ENCODE measurements around the gene GULP1.

GRCh38 chr2:188443207-188443606, 151.5 kb downstream of the GULP1 start:
- TF ChIP-seq CTCF (IDR thresholded peaks at IDR 0.05) (no peak), POLR2A (IDR thresholded peaks at IDR 0.05) (no peak), POLR2AphosphoS5 (IDR thresholded peaks at IDR 0.05; ENCODE audit: insufficient read depth in 1 of 2, low read depth in 1 of 2) (no peak)

Data from vagina (tissue), 2 donors.